Measurements from ENCODE around the gene PPIL4. TPM values are rescaled to one million over a fixed set of nuclear protein-coding genes. Genes with fewer than 3 reads are reported as not detected.
A peak's percentile ranks its signal among the peaks of the same experiment; 100 is the strongest.

Gene PPIL4
- total and polyA plus RNA-seq, 11 donors = 10.9 to 22.9 (median 16.0) TPM

DNA sequence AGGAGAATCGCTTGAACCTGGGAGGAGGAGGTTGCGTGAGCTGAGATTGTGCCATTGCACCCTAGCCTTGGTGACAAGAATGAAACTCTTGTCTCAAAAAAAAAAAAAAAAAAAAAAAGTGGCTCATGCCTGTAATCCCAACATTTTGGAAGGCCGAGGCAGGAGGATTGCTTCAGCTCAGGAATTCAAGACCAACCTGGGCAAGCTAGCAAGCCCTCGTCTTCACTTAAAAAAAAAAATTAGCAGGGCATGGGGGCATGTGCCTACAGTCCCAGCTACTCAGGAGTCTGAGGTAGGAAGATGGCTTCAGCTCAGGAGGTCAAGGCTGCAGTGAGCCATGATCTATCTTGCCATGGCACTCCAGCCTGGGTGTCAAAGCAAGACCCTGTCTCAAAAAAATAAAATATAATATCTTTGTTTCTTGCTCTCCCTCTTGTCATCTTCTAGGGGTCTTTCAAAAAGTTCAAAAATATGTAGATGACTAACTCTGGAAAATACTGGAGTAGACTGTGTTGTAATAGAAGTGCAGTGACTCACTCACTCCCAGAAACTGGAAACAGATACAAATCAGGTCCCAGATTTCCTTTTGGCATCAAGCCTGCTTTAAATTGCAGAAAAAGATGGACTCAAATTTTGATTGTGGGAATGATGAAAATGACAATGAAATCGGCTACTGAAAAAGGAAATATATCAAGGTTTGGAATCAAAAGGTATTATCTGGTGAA is 17.5 kb upstream of the PPIL4 start:
- DNase-seq (no peak), ATAC-seq (no peak)
- Histone ChIP-seq H3K36me3 (no peaks in the 10 kb centered on the region), H3K4me3 (no peak overlapping the region), H3K27ac (no peak overlapping the region), H3K27me3 (no peaks in the 10 kb centered on the region), H3K9me3 (no peaks in the 10 kb centered on the region), H3K4me1 (peaks cover 0 to 24% (median 9%) of the 10 kb centered on the region in 12 donors)
- intact Hi-C loops (cut with DNase I) = loop anchor here in 4 of 10 donors (10.0 kb wide), 3 partner anchors 81 to 361 kb away; partner anchors contain the start of genes RAET1G (in 2 of the 4), KATNA1 (in 1 of the 4) and LRP11 (in 1 of the 4)
- WGBS, 4 donors = 79 to 90% (median 82%) methylated on average over 5 of the region's 5 CpGs
- TF ChIP-seq, protein P1, sequence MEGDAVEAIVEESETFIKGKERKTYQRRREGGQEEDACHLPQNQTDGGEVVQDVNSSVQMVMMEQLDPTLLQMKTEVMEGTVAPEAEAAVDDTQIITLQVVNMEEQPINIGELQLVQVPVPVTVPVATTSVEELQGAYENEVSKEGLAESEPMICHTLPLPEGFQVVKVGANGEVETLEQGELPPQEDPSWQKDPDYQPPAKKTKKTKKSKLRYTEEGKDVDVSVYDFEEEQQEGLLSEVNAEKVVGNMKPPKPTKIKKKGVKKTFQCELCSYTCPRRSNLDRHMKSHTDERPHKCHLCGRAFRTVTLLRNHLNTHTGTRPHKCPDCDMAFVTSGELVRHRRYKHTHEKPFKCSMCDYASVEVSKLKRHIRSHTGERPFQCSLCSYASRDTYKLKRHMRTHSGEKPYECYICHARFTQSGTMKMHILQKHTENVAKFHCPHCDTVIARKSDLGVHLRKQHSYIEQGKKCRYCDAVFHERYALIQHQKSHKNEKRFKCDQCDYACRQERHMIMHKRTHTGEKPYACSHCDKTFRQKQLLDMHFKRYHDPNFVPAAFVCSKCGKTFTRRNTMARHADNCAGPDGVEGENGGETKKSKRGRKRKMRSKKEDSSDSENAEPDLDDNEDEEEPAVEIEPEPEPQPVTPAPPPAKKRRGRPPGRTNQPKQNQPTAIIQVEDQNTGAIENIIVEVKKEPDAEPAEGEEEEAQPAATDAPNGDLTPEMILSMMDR (IDR thresholded peaks at IDR 0.05) = no peak

DNA sequence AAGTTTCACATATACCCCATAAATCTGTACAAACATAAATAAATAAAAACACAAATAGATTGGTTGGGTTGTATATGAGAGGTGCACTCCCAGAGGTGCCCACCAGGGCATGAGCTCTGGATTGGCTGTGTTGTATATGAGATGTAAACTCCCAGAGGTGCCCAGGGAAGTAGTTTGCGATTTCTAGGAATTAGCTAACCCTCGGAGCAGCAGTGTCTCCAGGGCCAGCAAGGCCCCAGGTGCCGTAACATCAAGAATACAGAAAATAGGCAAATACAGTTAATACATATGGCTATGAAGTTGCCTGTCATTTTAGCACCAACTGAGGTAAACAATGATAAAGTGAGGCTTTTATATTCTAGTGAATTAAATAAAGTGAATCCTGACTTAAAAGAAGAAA is 14.9 kb upstream of the PPIL4 start:
- H3K4me1 ChIP-seq = peaks cover 0 to 9% (median 4%) of the 10 kb centered on the region in 12 donors
- no peak overlapping the region for H3K4me3 ChIP-seq
- ATAC-seq (no peak), DNase-seq (no peak)
- whole genome bisulfite sequencing, 4 donors = 60 to 69% (median 66%) methylated on average over 3 of the region's 3 CpGs
- TF ChIP-seq, protein P1 (IDR thresholded peaks at IDR 0.05) = peak in 7 of 12 donors; percentile 7 to 44 (median 26)
- no peak for TF ChIP-seq POLR2A (IDR thresholded peaks at IDR 0.05)
- no peak overlapping the region for H3K27ac ChIP-seq
- no peaks in the 10 kb centered on the region for H3K9me3 ChIP-seq
- H3K27me3 ChIP-seq = no peaks in the 10 kb centered on the region
- no peaks in the 10 kb centered on the region for H3K36me3 ChIP-seq
- intact Hi-C loops (cut with DNase I) = loop anchor here in 4 of 10 donors (10.0 kb wide), 3 partner anchors 84 to 364 kb away; partner anchors contain the start of genes RAET1G (in 2 of the 4), KATNA1 (in 1 of the 4) and LRP11 (in 1 of the 4)

DNA sequence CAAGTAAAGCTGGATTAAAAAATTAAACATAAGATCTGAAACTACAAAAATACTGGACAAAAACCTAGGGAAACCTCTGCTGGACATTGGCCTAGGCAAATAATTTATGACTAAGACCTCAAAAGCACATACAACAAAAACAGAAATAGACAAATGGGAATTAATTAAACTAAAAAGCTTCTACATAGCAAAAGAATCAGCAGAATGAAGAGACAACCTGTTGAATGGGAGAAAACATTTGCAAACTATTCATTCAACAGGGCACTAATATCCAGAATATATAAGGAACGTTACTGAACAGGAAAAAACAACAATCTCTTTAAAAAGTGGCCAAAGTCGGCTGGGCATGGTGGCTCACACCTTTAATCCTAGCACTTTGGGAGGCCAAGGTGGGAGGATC is 13.5 kb upstream of the PPIL4 start:
- Histone ChIP-seq H3K4me1 (no peaks in the 10 kb centered on the region), H3K9me3 (no peaks in the 10 kb centered on the region), H3K4me3 (no peak overlapping the region), H3K27me3 (peaks cover 0 to 4% (median 0%) of the 10 kb centered on the region in 9 donors), H3K36me3 (no peaks in the 10 kb centered on the region), H3K27ac (no peak overlapping the region)
- no peak for TF ChIP-seq POLR2A (IDR thresholded peaks at IDR 0.05)
- TF ChIP-seq, protein P1 (IDR thresholded peaks at IDR 0.05) = no peak
- ATAC-seq (no peak), DNase-seq (no peak)
- WGBS, 4 donors = 55 to 76% (median 63%) methylated on average over 2 of the region's 2 CpGs
- intact Hi-C loops (cut with DNase I) = no loop called here

DNA sequence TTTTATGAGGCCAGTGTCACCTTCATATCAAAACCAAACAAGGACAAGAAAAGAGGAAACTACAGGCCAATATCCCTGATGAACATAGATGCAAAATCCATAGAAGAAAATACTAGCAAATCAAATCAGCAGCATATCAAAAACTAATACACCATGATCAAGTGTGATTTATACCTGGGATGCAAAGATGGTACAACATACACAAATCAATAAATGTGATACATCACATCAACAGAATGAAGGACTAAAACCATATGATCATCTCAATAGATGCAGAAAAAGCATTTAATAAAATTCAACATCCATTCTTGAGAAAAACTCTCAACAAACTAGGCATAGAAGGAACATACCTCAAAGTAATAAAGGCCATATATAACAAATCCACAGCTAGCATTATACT is 12.2 kb upstream of the PPIL4 start:
- no peaks in the 10 kb centered on the region for H3K9me3 ChIP-seq
- no peak overlapping the region for H3K4me3 ChIP-seq
- no peak for ATAC-seq
- H3K27me3 ChIP-seq = peaks cover 0 to 14% (median 0%) of the 10 kb centered on the region in 9 donors
- DNase-seq = no peak
- TF ChIP-seq, protein P1 (IDR thresholded peaks at IDR 0.05) = no peak
- TF ChIP-seq POLR2A (IDR thresholded peaks at IDR 0.05) = no peak
- no peaks in the 10 kb centered on the region for H3K4me1 ChIP-seq
- H3K27ac ChIP-seq = no peak overlapping the region
- H3K36me3 ChIP-seq = no peaks in the 10 kb centered on the region
- intact Hi-C loops (cut with DNase I) = no loop called here

Measured in heart left ventricle (tissue), 16 donors.